Mesodermal cell (in vitro differentiated cells): ENCODE data around the gene DCUN1D2.

Experiments
- H3K27ac ChIP-seq: 2 replicates; pipeline ENCODE4 v1.7.0; 2013; ENCODE audit warnings: mild to moderate bottlenecking, low read depth, low read length, moderate library complexity; ENCODE audit not compliant: severe bottlenecking
- H3K36me3 ChIP-seq: 2 replicates; pipeline ENCODE4 v1.7.1; 2013; ENCODE audit warnings: mild to moderate bottlenecking, low read length, moderate library complexity; ENCODE audit not compliant: control insufficient read depth, insufficient read depth
- H3K4me1 ChIP-seq: one replicate; pipeline ENCODE4 v1.7.1; 2013; ENCODE audit warnings: mild to moderate bottlenecking, low read length; ENCODE audit not compliant: insufficient read depth, control insufficient read depth, poor library complexity, severe bottlenecking
- H3K4me3 ChIP-seq: 2 replicates; pipeline ENCODE4 v1.7.0; 2013; ENCODE audit warnings: low read length, control low read depth, mild to moderate bottlenecking; ENCODE audit not compliant: insufficient read depth, poor library complexity, severe bottlenecking; ENCODE audit errors: extremely low read depth
- H3K9me3 ChIP-seq: 2 replicates; pipeline ENCODE4 v1.7.1; 2013; ENCODE audit warnings: mild to moderate bottlenecking, low read length, moderate library complexity; ENCODE audit not compliant: control insufficient read depth
- WGBS, 2 experiments: methylation state at CpG; one replicate each; pipeline ENCODE4 v1.1.5; 2013; ENCODE audit warnings: missing lambda C conversion rate in 2 of 2; ENCODE audit not compliant: insufficient coverage in 2 of 2; 5-methylcytosine and 5-hydroxymethylcytosine counted together

DCUN1D2 gene

GRCh38 chr13:113519556-113519955 lies 29.0 kb upstream of the DCUN1D2 start:
- peaks cover 3% of the 10 kb centered on the region for H3K9me3 ChIP-seq
- 95 to 98% methylated on average over 14 of the region's 14 CpGs for WGBS, 2 experiments
- no peak overlapping the region for H3K27ac ChIP-seq
- peaks cover 69% of the 10 kb centered on the region for H3K36me3 ChIP-seq
- H3K4me3 ChIP-seq: no peak overlapping the region
- H3K4me1 ChIP-seq: no peaks in the 10 kb centered on the region

DNA sequence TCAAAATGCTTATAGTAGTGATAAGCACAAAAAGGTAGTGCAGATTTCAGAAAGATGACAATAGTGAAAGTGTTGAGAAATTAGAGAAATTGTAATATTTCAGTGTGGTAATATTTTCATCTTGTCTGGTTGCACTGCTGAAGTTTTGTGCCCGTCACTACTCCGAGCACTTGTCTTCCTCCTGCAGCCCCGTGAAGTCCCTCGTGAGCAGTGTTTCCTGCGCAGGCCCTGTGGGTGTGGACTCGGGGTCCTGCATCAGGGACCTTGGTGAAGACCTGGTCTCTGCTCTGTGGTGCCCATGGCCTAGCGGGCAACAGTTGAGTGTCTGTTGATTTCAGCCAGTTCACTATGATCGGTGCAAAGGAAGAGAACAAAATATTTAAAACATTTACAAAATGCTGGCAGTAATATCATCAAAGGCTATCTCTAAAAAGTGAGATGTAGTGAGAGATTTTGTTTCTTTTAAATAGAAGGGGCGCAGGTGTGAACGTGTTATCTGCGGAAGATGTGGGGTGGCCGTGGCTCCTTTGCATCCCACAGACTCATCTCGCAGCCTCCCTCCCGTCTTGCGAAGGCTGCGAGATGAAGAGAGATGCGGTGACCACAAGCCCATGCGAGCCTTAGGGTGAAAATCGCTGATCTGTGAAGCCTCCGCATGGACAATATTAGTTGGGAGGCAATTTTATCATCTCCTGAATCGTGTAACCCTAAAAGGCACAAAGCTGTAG lies 27.7 kb upstream of the DCUN1D2 start:
- no peaks in the 10 kb centered on the region for H3K4me1 ChIP-seq
- no peak overlapping the region for H3K4me3 ChIP-seq
- WGBS, 2 experiments: 96 to 97% methylated on average over 18 to 19 of the region's 21 CpGs
- H3K36me3 ChIP-seq: peaks cover 73% of the 10 kb centered on the region
- no peak overlapping the region for H3K27ac ChIP-seq
- H3K9me3 ChIP-seq: peaks cover 3% of the 10 kb centered on the region

DNA sequence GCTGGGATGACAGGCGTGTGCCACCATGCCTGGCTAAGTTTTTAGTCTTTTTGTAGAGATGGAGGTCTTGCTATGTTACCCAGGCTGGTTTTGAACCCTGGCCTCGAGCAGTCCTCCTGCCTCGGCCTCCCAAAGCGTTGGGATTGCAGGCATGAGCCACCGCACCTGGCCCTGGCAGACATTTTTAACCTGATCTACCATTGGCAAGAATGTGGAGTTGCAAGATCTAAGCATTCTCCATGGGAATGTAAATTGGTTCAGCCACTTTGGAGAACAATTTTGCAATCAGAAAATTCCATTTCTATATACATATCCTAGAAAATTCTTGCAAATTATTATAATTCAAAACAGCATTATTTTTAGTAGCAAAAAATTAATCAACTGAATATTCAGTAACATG lies 24.3 kb upstream of the DCUN1D2 start:
- 85 to 94% methylated on average over 4 of the region's 5 CpGs for WGBS, 2 experiments
- Histone ChIP-seq H3K36me3 (peaks cover 73% of the 10 kb centered on the region), H3K27ac (no peak overlapping the region), H3K9me3 (no peaks in the 10 kb centered on the region), H3K4me1 (no peaks in the 10 kb centered on the region), H3K4me3 (no peak overlapping the region)

DNA sequence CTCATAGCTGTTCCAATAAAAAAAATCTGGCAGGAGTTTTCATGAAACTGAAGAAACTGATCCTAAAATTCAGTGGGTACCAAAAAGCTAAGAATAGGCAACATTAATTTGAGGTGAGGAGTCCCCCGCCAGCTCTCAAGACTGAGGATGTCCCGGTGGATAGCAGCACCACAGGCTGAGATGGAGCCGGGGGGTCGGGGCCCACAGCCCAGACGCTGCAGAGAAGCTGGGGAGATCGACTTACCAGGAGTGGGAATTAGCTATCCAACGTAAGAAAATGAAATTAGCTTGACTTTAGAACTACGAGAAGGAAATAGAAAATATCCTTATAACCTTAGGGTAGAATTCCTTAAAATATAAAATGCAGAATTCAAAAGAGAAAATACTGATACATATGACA lies 23.2 kb upstream of the DCUN1D2 start:
- peaks cover 73% of the 10 kb centered on the region for H3K36me3 ChIP-seq
- no peak overlapping the region for H3K27ac ChIP-seq
- no peaks in the 10 kb centered on the region for H3K9me3 ChIP-seq
- H3K4me1 ChIP-seq: no peaks in the 10 kb centered on the region
- H3K4me3 ChIP-seq: no peak overlapping the region
- WGBS, 2 experiments: 92 to 93% methylated on average over 6 of the region's 8 CpGs

DNA sequence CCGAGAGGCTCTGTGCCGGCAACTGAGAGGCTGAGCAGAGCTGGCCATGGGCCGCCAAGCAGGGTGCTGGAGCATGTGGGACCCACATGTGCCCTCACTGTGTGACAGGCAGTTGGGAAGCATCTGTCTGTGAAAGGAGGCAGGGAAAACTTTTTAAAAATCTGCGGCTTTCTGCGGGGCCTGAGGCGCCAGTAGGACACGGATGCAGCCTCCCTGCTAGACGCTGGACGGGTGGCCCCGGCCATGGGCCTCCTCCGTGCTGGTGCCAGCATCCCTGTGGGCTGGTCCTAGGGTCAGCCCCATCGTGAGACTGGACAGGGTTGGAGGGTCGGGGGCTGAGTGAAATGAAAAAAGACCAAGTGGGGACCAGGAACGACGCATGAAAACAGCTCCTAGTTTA lies 20.9 kb upstream of the DCUN1D2 start:
- Histone ChIP-seq H3K36me3 (peaks cover 81% of the 10 kb centered on the region), H3K9me3 (no peaks in the 10 kb centered on the region), H3K4me1 (peaks cover 4% of the 10 kb centered on the region), H3K27ac (no peak overlapping the region), H3K4me3 (no peak overlapping the region)
- 95 to 98% methylated on average over 15 of the region's 15 CpGs for WGBS, 2 experiments

DNA sequence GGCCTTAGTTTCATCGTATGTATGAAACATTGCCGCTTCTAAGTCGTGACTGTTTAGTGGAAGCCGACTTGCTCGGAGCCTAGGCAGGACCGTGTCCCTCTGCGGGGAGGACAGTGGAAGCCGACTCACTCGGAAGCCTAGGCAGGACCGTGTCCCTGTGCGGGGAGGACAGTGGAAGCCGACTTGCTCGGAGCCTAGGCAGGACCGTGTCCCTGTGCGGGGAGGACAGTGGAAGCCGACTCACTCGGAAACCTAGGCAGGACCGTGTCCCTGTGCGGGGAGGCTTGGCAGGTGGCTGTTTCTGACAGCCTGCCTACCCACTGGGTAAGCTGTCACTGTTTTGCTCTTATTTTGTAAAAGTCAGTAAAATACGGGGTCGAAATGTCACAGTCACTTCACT lies 20.4 kb upstream of the DCUN1D2 start:
- Histone ChIP-seq H3K36me3 (peaks cover 80% of the 10 kb centered on the region), H3K9me3 (no peaks in the 10 kb centered on the region), H3K4me1 (peaks cover 4% of the 10 kb centered on the region), H3K4me3 (no peak overlapping the region), H3K27ac (no peak overlapping the region)
- WGBS, 2 experiments: 89% methylated on average over 11 to 19 of the region's 21 CpGs

GRCh38 chr13:113509989-113510388 lies 19.5 kb upstream of the DCUN1D2 start:
- 89 to 90% methylated on average over 8 to 10 of the region's 10 CpGs for WGBS, 2 experiments
- Histone ChIP-seq H3K36me3 (peaks cover 81% of the 10 kb centered on the region), H3K4me1 (peaks cover 4% of the 10 kb centered on the region), H3K9me3 (no peaks in the 10 kb centered on the region), H3K27ac (no peak overlapping the region), H3K4me3 (no peak overlapping the region)

DNA sequence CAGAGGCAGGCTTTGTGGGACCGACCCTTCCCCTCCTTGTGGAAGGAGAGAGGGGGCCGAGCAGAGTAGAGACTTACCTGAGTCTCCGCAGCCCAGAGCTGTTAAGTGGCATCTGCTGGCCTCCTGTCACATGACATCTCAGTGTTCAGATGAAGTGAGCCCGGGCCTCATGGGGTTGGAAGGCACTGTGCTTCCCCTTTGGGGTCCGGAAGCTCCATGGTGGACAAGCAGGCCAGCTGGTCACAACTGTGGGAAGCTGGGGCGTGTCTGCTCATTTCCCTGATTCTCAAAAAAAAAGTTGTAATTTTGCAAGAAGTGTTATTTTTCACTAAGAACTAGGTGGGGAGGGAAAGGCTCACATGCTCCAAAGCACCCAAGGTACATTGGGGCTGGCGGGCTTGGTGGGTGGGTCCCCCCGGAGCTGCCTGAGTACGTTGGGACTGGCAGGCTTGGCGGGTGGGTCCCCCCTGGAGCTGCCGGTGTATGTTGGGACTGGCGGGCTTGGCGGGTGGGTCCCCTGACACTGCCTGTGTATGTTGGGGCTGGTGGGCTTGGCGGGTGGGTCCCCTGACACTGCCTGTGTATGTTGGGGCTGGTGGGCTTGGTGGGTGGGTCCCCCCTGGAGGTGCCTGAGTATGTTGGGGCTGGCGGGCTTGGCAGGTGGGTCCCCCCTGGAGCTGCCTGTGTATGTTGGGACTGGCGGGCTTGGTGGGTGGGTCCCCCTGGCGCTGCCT lies 18.2 kb upstream of the DCUN1D2 start:
- Histone ChIP-seq H3K9me3 (no peaks in the 10 kb centered on the region), H3K4me1 (peaks cover 4% of the 10 kb centered on the region), H3K27ac (no peak overlapping the region), H3K4me3 (no peak overlapping the region), H3K36me3 (peaks cover 84% of the 10 kb centered on the region)
- 98 to 99% methylated on average over 8 of the region's 17 CpGs for WGBS, 2 experiments

DNA sequence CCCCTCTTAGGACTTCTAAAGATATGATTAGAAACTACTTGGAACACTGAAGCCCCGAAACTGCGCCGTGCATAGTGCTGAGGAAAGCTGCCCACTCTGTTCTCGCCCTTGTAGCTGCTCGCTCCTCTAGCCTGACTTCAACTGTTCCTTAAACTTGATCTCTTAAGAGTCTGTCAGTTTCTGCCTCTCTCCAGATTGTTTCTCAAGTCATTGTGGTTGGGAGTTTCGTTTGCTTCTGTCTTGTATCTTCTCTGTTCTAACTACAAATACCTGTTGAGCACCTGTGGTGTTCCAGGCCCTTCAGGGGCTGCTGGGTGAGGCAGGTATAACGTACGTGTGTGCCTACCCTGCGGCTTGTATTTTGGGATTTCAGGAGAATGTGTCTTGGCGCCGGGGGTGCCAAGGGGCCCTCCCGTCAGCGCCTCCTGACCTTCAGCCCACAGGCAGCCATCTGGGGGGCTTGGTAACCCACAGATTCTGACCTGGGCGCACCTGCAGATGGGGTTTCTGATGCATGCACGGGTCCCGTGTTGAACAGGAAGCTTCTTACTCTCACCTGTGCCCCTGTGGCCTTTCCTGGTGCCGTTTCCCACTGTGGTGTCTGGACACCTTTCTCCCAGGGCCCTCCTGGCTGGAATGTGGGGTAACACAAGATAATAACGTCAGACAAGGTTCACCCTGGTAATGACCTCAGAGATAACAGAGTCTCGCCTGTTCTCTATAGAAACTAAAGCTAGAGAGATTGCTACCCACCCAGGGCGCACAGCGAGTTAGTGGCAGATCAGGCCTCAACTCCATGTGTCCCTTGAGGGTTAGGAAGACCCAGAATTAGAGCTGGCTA lies 17.2 kb upstream of the DCUN1D2 start:
- H3K27ac ChIP-seq: no peak overlapping the region
- peaks cover 86% of the 10 kb centered on the region for H3K36me3 ChIP-seq
- 85 to 89% methylated on average over 18 to 21 of the region's 21 CpGs for WGBS, 2 experiments
- no peak overlapping the region for H3K4me3 ChIP-seq
- H3K4me1 ChIP-seq: peaks cover 4% of the 10 kb centered on the region
- no peaks in the 10 kb centered on the region for H3K9me3 ChIP-seq

GRCh38 chr13:113506871-113507388 lies 16.4 kb upstream of the DCUN1D2 start:
- H3K36me3 ChIP-seq: peaks cover 88% of the 10 kb centered on the region
- peaks cover 4% of the 10 kb centered on the region for H3K4me1 ChIP-seq
- H3K9me3 ChIP-seq: no peaks in the 10 kb centered on the region
- H3K4me3 ChIP-seq: no peak overlapping the region
- no peak overlapping the region for H3K27ac ChIP-seq
- 91 to 93% methylated on average over 18 to 19 of the region's 21 CpGs for WGBS, 2 experiments
